GM12892 (cell line): ENCODE data around the gene HPRT1.

Experiments used
- POLR2A ChIP-seq: IDR thresholded peaks from 2 replicates; pipeline ENCODE4 v1.6.1; 2011; ENCODE audit warnings: low read depth, low read length, control low read depth
- POLR2AphosphoS5 ChIP-seq: IDR thresholded peaks from 2 replicates; pipeline ENCODE4 v1.6.1; 2011; ENCODE audit warnings: low read depth, low read length, control low read depth

DNA sequence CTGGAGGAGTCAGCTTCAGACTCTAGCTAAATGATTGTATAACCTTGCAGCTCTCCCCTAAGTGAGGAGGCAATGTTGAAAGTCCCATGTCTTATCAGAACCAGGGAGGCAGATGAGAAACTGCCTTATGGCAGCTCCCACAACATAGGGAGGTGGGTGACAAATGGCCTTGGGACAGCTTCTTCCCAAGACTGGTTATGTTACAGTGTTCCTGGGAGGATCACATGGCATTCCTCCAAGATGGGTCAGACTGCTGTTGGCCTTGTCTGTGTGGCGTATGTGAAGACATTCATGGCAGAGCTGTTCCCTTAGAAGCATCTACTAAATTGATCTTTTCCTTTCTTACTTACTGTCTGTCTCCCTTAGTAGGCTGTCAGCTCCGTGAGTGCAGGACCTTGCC, 42.0 kb downstream of the HPRT1 start:
- TF ChIP-seq POLR2A (no peak), POLR2AphosphoS5 (no peak)
